Bronchial epithelial cell (primary cell): ENCODE results near the gene DCC. TPM values are rescaled to one million over a fixed set of nuclear protein-coding genes. Genes with fewer than 3 reads are reported as not detected.

ENCODE experiments used
- DNase-seq: peaks from one replicate; pipeline ENCODE4 v3.0.0-alpha.2; 2010; ENCODE audit warnings: low read depth
- FAIRE-seq: peaks from 2 replicates; lab custom pipeline; 2011; peaks lifted over from hg19 to GRCh38; lab: Jason Lieb, UNC
- H3K27me3 ChIP-seq: 2 replicates; pipeline ENCODE4 v1.5.1; 2011; ENCODE audit warnings: low read length; ENCODE audit not compliant: control insufficient read depth, insufficient read depth
- H3K36me3 ChIP-seq: 2 replicates; pipeline ENCODE4 v1.5.1; 2011; ENCODE audit warnings: low read length; ENCODE audit not compliant: control insufficient read depth, insufficient read depth
- H3K4me3 ChIP-seq: 2 replicates; pipeline ENCODE4 v1.5.1; 2011; ENCODE audit warnings: mild to moderate bottlenecking, low read depth, low read length, control low read depth
- CTCF ChIP-seq: IDR thresholded peaks from 2 replicates; pipeline ENCODE4 v1.5.1; 2011; ENCODE audit warnings: mild to moderate bottlenecking, moderate library complexity, low read length, control low read depth, inconsistent platforms; ENCODE audit not compliant: insufficient read depth, severe bottlenecking
- total RNA-seq: library from RNA; depleted of rRNA; stranded (reverse); fragments of >200 nt; gene quantifications from 2 replicates; pipeline ENCODE4 v1.2.1, GENCODE V29; 2014

Gene DCC
- total RNA-seq, 1 donor from 2014 or later = not detected

DNA sequence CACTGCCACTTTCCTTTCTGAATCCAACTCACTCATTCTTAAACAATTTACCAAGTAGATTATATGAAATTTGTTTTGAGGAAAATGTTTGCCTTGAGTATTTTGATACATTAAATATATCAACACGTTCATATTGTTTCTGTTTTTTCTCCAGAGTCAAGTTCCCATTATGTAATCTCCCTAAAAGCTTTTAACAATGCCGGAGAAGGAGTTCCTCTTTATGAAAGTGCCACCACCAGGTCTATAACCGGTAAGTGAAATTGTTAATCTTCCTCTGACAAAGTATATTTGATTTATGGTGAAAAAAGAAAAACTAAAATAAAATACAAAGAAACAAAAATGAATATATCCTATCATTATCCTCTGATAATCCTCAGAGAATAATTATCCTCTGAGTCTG lies 1045.9 kb downstream of the DCC start:
- Histone ChIP-seq H3K36me3 (no peaks in the 10 kb centered on the region), H3K27me3 (no peaks in the 10 kb centered on the region), H3K4me3 (no peak overlapping the region)
- FAIRE-seq (no peak), DNase-seq (no peak)
- TF ChIP-seq CTCF = no peak

DNA sequence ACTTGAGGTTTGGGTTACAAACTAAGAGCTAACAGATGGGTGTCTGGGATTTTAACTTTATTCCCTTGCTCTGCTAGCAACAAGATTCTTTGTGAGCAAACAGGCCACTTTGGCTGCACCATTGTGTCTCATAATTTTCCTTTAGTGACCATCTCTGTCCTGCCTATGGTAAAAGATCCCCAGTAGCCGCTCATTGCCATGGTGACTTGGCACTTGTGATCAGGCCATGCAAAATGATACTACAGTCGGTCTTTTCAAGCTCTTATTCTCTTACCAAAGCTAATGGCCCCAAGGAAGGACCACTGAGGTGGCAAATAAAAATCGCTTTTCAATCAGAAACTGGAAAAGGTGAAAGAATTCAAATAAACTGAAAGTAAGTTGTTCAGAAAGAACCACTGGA lies 1047.6 kb downstream of the DCC start:
- Histone ChIP-seq H3K36me3 (no peaks in the 10 kb centered on the region), H3K4me3 (no peak overlapping the region), H3K27me3 (no peaks in the 10 kb centered on the region)
- no peak for TF ChIP-seq CTCF
- DNase-seq = no peak
- no peak for FAIRE-seq

- TF ChIP-seq CTCF = no peak
- Histone ChIP-seq H3K27me3 (no peaks in the 10 kb centered on the region), H3K36me3 (no peaks in the 10 kb centered on the region), H3K4me3 (no peak overlapping the region)
- DNase-seq (no peak), FAIRE-seq (no peak)
Measured at GRCh38 chr18:53402670-53403069, 1062.7 kb downstream of the DCC start.

- DNase-seq = no peak
- no peak for FAIRE-seq
- Histone ChIP-seq H3K4me3 (no peak overlapping the region), H3K36me3 (no peaks in the 10 kb centered on the region), H3K27me3 (no peaks in the 10 kb centered on the region)
- no peak for TF ChIP-seq CTCF
Measured at GRCh38 chr18:53408271-53408670, 1068.3 kb downstream of the DCC start.

- no peaks in the 10 kb centered on the region for H3K27me3 ChIP-seq
- DNase-seq (no peak), FAIRE-seq (no peak)
- TF ChIP-seq CTCF = no peak
- no peak overlapping the region for H3K4me3 ChIP-seq
- H3K36me3 ChIP-seq = no peaks in the 10 kb centered on the region
Measured at GRCh38 chr18:53411511-53411910, 1071.5 kb downstream of the DCC start.

GRCh38 chr18:53417003-53417402 lies 1077.0 kb downstream of the DCC start:
- TF ChIP-seq CTCF = no peak
- FAIRE-seq (no peak), DNase-seq (no peak)
- H3K4me3 ChIP-seq = no peak overlapping the region
- no peaks in the 10 kb centered on the region for H3K36me3 ChIP-seq
- no peaks in the 10 kb centered on the region for H3K27me3 ChIP-seq
